Amniotic epithelial cell (primary cell): Measurements from ENCODE around the gene REEP3.

Source experiments
- DNase-seq: peaks from one replicate; pipeline ENCODE4 v3.0.0-alpha.2; 2010; ENCODE audit warnings: low read depth

REEP3 gene

DNA sequence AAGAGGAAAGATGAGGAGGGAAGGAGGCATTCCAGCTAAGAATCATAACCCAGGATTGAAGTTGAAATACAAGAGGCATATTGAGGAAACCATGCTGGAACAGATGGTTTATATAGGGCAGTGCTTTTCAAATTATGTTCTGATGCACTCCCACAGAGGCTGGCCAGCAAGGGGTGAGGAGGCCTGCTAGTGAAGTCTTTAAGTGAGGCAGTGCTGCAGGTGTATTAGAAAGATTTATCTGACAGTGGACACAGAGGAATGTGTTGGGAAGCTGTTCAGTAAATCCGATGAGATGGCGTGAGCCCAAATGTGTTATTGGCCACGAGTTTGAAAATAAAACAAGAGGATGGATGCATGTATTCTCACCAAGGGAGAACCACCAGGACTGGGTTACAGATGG lies 28.6 kb downstream of the REEP3 start:
- DNase-seq, result peak; percentile 57

DNA sequence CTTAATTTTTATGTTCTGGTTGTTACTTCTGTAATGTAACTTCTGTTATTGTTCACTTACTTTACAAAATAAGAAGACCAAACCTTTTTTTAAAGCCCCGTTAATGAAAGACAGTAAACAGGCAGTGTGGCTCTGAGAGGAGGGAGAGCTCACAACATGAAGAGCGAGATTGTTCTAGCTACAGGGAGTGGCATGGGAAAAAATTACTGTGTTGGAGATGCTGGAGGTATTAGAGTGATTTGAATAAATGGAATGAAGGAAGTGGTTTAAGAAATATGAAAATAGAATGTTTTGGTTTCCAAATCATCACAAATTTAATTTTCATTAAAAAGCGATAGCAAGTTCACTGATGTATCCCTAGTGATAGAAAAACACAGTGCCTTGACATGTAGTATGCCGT lies 31.8 kb downstream of the REEP3 start:
- DNase-seq, result peak; percentile 91

DNA sequence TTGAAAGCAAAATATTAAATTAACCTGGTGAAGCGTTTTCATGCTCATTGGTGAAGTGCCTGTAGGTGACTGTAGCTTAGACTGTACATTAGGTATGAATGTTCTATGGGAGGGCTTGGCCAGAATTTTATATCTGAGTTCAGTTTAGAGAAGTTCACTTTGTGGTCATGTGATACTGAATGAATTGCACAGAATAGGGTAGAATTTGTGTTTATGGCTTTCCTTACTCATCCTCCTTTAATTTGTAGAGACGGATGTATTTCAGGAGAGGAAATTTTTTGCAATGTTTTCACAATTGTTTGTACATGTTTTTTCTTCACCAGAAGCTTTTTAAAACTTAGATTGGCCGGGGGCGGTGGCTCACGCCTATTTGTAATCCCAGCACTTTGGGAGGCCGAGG lies 32.3 kb downstream of the REEP3 start:
- peak; percentile 58 for DNase-seq

DNA sequence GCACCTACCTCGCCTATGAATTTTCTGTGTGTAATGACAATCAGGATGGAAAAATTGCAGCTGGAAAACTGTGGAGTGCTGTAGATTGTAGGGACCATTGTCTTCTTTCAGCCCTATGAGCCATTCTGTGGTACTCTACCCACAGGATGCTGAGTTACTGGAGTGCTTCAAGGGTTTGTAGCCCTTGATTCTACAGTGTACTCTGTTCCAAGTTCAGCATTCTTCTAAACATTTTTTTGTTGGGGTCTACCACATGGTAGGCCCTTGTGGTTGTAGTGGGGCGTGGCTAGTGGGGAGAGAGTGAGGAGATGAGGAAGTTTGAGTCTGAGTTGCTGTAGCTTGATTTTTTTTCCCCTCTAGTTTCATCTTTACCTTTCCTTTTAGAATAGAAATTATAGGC lies 33.5 kb downstream of the REEP3 start:
- peak; percentile 92 for DNase-seq

DNA sequence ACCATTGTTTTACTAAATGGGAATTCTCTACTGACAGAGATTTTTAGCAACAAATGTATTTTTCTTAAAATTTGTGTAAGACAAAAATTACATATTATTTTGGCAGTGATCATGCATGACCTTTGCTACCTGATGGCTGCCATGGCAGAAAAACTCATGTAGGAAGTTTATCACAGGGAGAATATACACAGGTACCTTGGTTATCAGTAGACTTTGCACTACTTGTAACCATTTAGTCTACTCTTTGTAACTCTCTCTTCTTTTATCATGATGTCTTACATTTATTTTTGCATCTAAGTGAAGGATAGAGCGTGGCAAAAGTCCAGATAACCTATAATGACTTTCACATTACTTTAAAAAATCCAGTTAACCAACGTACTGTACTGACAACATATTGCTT lies 34.1 kb downstream of the REEP3 start:
- DNase-seq, result no peak

DNA sequence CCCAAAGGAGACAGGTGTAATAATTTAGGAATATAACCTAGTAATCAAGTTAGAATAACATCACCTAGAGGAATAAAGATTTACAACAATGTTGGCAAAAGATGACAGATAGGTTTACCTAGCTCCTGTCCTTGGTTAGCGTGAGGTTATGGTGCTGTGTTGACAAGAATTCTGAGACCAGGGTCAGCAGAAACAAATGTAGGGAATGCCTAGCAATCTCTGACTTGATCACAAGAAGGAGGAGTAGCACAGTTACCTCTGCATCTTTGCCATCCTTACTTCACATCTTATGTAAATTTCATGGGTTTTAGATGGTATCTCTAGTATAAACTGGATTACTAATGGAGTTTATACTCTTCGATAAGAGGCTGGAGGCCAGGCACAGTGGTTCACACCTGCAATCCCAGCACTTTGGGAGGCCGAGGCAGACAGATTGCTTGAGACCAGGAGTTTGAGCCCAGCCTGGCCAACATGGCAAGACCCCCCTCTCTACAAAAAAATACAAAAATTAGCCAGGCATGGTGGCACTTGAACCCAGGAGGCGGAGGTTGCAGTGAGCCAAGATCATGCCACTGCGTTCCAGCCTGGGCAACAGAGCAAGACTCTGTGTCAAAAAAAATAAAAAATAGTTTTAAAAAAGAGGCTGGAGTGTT lies 37.1 kb downstream of the REEP3 start:
- no peak for DNase-seq

DNA sequence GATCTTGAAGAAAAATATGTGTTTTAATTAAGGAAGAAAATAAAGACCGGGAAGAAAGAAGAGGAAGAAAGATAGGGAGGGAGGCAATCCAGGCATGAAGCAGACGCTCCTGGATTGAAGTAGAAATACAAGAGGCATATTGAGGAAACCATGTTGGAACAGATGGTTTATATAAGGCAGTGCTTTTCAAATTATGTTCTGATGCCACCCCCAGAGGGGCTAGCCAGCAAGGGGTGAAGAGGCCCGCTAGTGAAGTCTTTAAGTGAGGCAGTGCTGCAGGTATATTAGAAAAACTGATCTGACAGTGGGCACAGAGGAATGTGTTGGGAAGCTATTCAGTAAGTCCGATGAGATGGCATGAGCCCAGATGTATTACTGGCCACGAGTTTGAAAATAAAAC lies 40.1 kb downstream of the REEP3 start:
- DNase-seq, result no peak

DNA sequence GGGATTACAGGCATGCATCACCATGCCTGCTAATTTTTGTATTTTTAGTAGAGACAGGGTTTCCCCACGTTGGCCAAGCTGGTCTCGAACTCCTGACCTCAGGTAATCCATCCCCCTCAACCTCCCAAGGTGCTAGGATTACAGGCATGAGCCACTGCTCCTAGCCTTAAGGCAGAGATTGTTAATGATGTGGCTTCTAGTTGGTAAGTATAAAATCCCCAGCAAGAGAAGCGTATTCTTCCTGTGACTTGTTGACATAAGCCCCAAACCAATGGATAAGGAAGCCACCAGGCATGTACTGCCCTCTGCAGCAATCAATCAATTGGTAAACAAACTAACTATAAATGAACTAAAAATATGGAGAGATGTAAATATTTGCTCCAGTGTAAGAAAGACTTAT lies 41.2 kb downstream of the REEP3 start:
- no peak for DNase-seq

DNA sequence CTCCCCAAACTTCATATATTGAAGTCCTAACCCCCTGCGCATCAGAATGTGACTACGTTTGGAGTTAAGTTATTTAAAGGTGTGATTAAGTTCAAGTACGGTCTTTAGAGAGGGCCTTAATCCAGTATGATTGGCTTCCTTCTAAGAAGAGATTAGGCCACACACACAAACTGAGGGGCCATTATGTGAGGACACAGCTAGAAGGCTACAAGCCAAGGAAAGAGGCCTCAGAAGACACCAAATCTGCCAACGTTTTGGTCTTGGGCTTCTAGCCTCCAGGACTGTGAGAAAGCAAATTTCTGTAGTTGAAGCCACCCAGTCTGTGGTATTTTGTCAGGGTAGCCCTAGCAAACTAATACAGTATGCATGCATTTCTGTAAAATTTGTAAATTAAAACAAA lies 41.7 kb downstream of the REEP3 start:
- no peak for DNase-seq

DNA sequence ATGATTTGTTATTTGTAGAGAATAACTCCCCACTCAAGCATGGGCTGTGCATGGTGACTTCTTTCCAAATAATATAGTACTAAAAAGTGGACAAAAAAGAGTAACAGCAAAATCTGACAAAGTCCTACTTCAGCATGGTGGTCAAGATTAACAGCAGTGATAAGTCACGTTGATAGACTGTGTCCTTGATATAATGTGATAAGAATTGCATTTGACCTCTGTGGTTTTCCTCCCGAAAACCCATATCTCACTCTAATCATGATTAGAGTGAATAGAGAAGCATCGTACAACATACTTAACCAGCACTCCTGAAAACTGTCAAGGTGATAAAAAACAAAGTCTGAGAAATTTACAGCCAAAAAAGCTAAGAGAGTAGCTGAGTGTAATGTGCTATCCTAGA lies 42.4 kb downstream of the REEP3 start:
- DNase-seq, result peak; percentile 40

DNA sequence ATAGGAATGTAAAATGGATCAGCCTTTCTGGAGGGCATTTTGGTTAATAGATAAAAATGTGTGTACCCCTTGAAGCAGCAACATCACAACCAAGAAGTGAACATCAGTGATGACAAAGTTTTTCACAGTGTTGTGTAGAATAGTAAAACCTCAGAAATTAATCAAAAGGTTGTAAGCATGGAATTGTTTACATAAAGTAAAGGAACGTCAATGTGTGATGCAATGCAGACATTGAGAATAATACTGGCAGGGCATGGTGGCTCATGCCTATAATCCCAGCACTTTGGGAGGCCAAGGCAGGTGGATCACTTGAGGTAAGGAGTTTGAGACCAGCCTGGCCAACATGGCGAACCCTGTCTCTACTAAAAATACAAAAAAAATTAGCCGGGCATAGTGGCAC lies 43.5 kb downstream of the REEP3 start:
- DNase-seq, result peak; percentile 42

DNA sequence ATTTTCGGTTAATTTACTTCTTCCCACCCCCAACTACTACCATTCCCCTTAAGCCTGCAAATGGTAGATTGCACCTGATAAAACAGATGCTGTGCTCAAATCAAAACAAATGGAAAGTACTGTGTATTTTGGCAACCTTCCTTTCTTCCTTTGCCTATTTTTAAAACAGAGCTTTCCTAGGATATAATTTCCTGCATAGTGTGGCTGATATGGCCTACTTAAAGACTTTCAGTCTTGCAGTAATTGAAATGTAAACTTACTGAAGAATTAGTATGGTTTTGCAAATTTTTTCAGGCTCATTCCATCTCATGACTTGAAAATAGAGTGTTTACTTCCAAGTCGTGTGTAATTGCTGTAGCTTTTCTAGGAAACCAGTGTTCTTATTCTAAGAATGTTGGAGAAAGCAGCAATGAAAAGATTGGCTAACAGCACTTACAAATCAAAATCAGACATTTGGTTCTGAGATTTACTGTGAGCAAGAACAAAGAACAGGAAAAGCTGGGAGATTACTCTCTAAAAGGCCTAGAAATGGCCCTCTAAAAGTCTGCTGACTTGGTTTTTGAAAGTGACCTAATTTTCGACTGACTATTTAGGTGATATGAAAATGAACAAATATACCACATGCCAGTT lies 52.0 kb downstream of the REEP3 start:
- peak; percentile 83 for DNase-seq

DNA sequence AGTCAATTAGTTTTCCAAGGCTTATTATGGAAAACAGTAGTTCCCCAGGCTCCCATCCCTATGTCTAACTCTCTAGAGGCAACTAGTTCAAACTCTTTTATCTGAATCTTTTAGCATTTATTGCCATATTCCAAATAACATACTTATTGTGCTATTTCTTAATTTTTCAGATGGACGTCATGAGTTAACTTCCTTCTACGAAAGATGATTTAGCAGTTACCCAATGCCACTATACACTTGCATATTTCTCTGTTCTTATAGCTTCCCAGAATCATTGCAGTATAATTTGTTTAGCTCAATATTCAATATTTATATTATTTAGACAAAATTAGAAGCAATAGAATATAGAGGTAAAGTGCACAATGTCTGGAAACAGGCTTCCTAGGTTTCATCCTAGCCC lies 52.8 kb downstream of the REEP3 start:
- DNase-seq, result no peak

DNA sequence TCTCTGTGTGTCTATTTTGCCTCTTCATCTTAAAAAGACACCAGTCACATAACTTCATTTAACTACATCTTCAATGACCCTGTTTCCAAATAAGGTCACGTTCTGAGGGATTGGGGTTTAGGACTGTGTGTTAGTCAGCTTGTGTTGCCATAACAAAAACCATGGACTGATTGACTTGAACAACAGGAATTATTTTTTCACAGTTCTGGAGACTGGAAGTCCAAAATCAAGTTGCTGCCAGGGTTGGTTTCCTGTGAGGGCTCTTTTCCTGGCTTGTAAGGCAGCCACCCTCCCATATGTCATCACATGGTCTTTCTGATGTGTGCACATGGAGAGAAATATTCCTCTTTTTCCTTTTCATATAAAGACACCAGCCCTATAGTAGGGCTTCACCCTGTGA lies 55.3 kb downstream of the REEP3 start:
- no peak for DNase-seq

DNA sequence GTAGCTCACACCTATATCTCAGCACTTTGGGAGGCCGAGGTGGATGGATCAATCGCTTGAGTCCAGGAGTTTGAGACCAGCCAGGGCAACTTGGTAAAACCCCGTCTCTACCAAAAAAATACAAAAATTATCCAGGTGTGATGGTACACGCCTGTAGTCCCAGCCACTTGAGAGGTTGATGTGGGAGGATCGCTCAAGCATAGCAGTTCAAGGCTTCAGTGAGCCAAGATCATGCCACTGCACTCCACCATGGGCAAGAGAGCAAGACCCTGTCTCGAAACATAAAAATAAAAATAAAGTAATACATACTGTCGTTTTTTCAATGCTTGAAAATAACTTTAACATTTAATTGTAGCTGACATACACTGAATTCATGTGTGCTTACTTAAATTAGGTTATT lies 57.3 kb downstream of the REEP3 start:
- no peak for DNase-seq

DNA sequence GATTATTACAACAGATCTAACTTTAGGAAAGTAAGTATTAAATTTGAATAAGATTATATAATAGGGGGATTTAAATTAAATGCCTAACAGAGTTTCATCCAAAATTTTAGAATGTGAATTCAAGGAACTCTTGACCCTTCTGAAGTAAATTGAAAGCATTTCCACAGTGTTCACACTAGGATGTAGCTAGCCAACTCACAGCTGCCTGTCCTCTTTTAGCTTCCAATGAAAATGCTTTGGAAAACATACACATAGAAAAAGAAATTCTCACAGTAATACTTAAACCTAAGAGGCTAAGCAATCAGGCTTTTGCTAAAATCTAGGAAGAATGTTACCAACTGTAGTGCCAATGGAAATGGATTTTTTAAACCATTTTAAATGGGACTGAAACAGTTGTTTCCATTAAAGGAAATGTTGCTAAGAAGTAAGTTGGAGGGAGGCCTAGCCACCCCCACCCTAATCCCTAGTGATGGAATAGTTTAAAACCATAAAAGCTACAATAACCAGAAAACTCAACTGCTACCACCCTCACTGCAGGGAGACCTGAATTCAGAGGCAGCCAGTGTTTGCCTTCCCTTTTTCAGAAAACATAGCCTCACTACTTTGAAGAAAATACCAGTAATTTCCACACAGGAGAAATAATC lies 58.3 kb downstream of the REEP3 start:
- DNase-seq, result no peak

DNA sequence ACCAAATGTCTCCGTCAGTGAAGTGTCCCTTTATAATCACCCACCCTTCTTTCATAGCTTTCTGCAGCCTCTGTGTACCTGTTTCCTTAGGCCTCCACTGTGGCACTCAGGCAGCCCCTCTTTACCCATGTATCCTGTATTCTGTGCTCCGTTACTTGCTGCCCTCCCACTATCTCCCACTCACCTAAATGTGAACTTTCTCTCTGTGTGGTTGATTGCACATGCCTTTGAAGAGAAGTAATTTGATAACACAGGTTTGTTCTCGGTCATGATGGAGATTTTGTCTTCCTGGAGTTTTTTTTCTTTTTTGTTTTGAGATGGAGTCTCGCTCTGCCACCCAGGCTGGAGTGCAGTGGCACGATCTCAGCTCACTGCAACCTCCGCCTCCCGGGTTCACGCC lies 61.5 kb downstream of the REEP3 start:
- DNase-seq, result no peak

DNA sequence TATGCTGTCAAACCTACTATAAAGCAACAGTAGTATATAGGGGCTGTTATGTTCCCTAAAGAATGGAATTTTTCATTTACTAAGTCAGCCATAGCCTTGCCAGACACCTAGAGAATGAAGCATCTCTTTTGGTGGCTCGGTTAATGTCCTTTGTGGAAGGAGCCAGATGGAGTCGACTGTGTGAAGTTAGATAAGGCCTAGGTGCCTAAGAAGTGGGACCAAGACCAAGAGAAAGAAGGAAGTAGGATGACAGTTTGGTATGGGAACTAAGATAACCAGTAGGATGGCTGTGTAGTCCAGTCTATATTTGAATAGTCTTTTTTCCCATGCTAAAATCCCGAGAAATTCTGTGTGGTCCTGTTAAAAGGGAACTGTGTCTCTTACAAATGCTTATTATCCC lies 62.2 kb downstream of the REEP3 start:
- DNase-seq, result no peak

DNA sequence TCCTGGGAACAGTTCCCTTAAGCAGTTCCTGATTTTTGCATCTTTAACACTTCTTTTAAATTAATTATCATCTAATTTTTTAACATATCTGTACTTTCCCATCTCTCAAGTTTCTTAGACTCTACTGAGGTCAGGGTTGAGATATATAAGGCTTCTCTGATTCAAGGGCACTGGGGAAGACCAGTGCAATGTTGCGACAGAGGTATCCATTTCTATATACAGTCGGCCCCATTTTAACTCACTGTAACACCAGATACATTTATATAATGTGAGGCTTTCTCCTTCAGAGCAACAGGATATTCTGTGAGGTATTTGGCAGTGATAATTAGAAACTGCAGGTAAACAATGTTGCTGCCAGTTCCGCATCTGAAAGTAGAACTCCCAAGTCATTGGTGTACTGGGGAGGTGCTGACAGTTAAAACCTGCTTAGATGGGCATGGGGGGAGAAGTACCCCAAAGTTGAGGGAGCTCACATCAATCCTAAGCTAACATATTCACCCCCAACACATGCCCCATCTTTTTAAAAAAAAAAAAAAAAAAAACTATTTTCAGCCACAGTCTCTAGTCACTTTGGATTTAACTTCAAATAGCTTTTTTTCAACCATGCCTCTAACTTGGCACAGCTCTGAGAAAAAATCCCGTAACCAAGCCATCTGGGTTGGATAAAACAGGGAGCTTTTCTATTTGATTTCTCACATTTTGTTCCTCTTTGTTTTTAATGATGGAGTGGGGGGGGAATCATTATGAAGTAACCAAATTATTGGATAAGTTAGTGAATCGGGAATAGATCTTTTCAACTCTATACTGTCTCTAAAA lies 62.9 kb downstream of the REEP3 start:
- DNase-seq, result no peak

DNA sequence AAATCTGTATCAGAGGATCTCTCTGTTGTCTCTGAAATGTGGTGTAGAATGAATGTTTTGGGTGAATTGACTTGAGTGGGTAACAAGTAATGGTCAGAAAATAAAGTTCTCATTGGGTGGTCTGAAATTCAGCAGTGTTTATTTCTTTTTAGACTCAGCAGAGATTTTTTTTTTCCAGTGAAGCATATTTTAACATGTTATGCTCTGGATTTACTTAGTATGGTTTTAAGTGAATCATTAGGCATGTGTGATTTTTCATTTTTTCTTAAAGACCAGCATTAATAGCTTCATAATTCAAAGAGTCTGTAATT lies 63.5 kb downstream of the REEP3 start:
- DNase-seq, result no peak

DNA sequence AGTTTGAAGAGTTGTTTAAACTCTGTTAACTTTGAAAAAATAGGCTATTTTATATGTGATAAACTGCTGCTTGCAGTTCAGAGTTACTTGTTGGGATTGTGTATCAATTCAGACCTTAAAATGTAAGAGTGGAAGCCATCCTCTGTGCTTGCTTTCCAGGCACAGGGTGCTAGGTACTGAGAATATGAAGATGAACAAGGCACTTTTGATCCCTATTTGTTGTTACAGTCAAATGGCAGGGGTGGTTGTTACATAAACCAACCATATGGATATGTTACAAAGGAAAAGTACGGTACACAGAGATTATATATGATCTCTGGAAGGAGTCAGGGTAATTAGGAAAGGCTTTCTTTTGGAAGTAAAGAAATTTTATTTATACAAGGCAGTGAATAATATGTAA lies 63.8 kb downstream of the REEP3 start:
- DNase-seq, result no peak

DNA sequence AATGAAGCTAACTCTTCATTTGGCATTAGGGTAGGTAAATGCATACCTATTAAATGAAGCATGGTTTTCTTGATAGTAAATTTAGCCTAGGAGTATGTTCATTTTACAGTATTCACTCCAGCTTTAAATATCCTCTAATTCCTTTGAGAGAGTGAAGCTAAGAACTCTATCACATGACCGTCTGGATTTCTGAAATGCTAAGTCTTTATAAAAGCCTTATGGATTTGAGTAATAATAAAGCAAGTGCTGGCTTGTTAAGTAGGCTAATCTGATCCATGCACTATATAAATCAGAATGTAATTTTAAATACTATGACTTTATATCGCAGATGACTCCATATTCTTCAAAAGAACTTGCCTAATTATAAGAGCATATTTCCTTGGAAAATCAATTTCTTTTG lies 64.8 kb downstream of the REEP3 start:
- DNase-seq, result no peak

DNA sequence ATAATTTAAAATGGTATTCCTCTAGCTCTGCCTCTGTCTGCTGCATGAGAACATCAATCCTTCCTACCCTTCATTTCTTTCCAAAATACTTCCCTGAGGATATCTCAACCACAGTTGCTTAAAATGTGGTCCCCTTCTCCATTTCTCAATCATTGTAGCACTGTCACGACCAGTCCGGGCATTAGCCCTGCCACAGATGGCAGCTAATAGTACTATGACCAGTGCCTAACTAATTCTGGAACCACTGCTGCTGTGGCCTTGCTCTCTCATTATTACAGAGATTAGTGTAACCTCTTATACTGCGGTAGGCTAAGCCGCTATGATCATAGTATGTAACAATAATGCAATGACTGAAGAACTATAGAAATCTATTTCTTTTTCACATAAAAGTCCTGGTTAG lies 66.0 kb downstream of the REEP3 start:
- no peak for DNase-seq
